ENCODE results near the gene ZNFX1. TPM values are rescaled to one million over a fixed set of nuclear protein-coding genes. Genes with fewer than 3 reads are reported as not detected.
A peak's percentile ranks its signal among the peaks of the same experiment; 100 is the strongest.
"Not testable (repeated sequence)": the region's sequence is repeated elsewhere in the genome, so short reads cannot be mapped to it uniquely, and the experiment has no call there.

Gene ZNFX1
- total RNA-seq, 2 donors from 2014 or later = 52.9 to 62.9 TPM

GRCh38 chr20:49216991-49217578 is 60.8 kb downstream of the ZNFX1 start:
- H3K4me1 Mint-ChIP-seq (ENCODE audit: low read depth in 2 of 2) = peaks cover 25 to 28% of the 10 kb centered on the region in 2 donors
- H3K27me3 Mint-ChIP-seq = no peaks in the 10 kb centered on the region
- H3K4me3 Mint-ChIP-seq = peak overlapping the region; percentile 32
- no peaks in the 10 kb centered on the region for H3K9me3 Mint-ChIP-seq
- peak overlapping the region in 1 of 2 donors; percentile 41 for H3K27ac Mint-ChIP-seq
- DNase-seq (ENCODE audit: low spot score) (peak; percentile 91), ATAC-seq (peak; percentile 46 to 53)
- peaks cover 11% of the 10 kb centered on the region for H3K36me3 Mint-ChIP-seq

DNA sequence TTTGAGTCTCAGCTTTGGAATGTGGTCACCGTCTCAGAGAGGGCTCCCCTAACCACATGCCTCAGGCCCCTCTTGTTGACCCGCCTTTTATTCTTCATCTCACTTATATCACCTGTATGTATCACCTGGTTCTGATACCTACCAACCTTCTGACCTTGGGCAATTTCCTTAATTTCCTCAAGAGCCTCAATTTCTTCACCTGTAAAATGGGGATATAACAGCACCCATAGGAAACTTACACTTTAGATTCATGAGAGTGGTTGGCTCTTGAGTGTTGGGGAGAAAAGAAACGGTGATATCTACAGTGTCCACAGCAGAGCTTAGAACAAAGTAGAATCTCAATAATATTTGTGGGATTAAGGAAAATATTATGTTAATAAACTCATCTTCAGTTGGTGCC is 62.6 kb downstream of the ZNFX1 start:
- DNase-seq (ENCODE audit: low spot score) = no peak
- Mint-ChIP-seq H3K36me3 (peaks cover 12% of the 10 kb centered on the region), H3K9me3 (no peaks in the 10 kb centered on the region), H3K27ac (no peak overlapping the region), H3K4me1 (ENCODE audit: low read depth in 2 of 2) (peaks cover 15 to 17% of the 10 kb centered on the region in 2 donors), H3K4me3 (no peak overlapping the region), H3K27me3 (no peaks in the 10 kb centered on the region)
- no peak for ATAC-seq

DNA sequence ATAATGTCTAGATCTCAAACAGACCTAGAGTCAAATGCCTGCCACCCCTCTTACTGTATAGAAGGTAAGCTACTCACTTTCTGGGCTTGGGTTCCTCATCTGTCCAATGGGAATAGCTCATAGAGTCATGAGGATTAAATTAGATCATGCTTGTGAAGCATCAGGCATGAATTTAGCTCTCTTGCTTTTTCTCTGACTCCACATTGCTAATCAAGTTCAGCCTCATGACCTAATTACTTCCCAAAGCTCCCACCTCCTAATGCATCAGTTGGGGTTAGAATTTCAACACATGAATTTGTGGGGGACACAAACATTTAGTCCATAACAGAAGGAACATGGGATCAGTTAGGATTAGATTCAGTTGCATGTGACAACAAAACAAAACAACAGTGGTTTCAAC is 63.3 kb downstream of the ZNFX1 start:
- no peak overlapping the region for H3K4me3 Mint-ChIP-seq
- ATAC-seq (no peak), DNase-seq (ENCODE audit: low spot score) (no peak)
- peaks cover 8 to 11% of the 10 kb centered on the region in 2 donors for H3K4me1 Mint-ChIP-seq (ENCODE audit: low read depth in 2 of 2)
- peaks cover 10% of the 10 kb centered on the region for H3K36me3 Mint-ChIP-seq
- peaks cover 2% of the 10 kb centered on the region for H3K9me3 Mint-ChIP-seq
- no peak overlapping the region for H3K27ac Mint-ChIP-seq
- H3K27me3 Mint-ChIP-seq = no peaks in the 10 kb centered on the region

- Mint-ChIP-seq H3K27ac (no peak overlapping the region), H3K9me3 (peaks cover 2% of the 10 kb centered on the region), H3K4me3 (no peak overlapping the region), H3K36me3 (peaks cover 6% of the 10 kb centered on the region), H3K4me1 (ENCODE audit: low read depth in 2 of 2) (no peaks in the 10 kb centered on the region), H3K27me3 (no peaks in the 10 kb centered on the region)
- no peak for ATAC-seq
- DNase-seq (ENCODE audit: low spot score) = no peak
These were observed 67.1 kb downstream of the ZNFX1 start for GRCh38 chr20:49210757-49211110.

GRCh38 chr20:49210101-49210756 is 67.6 kb downstream of the ZNFX1 start:
- Mint-ChIP-seq H3K4me3 (no peak overlapping the region), H3K27me3 (no peaks in the 10 kb centered on the region), H3K4me1 (ENCODE audit: low read depth in 2 of 2) (no peaks in the 10 kb centered on the region), H3K9me3 (peaks cover 2% of the 10 kb centered on the region), H3K36me3 (peaks cover 6% of the 10 kb centered on the region), H3K27ac (no peak overlapping the region)
- ATAC-seq (no peak), DNase-seq (ENCODE audit: low spot score) (no peak)

- no peaks in the 10 kb centered on the region for H3K4me1 Mint-ChIP-seq (ENCODE audit: low read depth in 2 of 2)
- H3K9me3 Mint-ChIP-seq = peaks cover 2% of the 10 kb centered on the region
- no peak for ATAC-seq
These were observed 70.8 kb downstream of the ZNFX1 start for GRCh38 chr20:49207076-49207475.

DNA sequence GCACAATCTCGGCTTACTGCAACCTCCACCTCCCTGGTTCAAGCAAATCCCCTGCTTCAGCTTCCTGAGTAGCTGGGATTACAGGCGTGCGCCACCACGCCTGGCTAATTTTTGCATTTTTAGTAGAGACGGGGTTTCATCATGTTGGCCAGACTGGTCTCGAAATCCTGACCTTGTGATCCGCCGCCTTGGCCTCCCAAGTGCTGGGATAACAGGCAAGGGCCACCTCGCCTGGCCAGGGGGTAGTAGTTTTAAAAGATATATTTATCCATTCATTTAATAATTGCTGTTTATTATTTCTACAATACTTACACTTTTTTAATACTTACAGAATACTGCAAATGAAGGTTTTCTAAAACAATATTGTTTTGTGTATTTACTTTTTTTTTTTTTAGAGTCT is 74.1 kb downstream of the ZNFX1 start:
- Mint-ChIP-seq H3K4me1 (ENCODE audit: low read depth in 2 of 2) (no peaks in the 10 kb centered on the region), H3K36me3 (no peaks in the 10 kb centered on the region), H3K27ac (no peak overlapping the region), H3K4me3 (no peak overlapping the region), H3K9me3 (no peaks in the 10 kb centered on the region), H3K27me3 (no peaks in the 10 kb centered on the region)
- DNase-seq (ENCODE audit: low spot score) = no peak
- ATAC-seq = no peak

More at GRCh38 chr20:49207076-49207475, 70.8 kb downstream of the ZNFX1 start:
- H3K4me3 Mint-ChIP-seq = no peak overlapping the region
- no peaks in the 10 kb centered on the region for H3K27me3 Mint-ChIP-seq
- peaks cover 6% of the 10 kb centered on the region for H3K36me3 Mint-ChIP-seq
- no peak for DNase-seq (ENCODE audit: low spot score)
- no peak overlapping the region for H3K27ac Mint-ChIP-seq

DNA sequence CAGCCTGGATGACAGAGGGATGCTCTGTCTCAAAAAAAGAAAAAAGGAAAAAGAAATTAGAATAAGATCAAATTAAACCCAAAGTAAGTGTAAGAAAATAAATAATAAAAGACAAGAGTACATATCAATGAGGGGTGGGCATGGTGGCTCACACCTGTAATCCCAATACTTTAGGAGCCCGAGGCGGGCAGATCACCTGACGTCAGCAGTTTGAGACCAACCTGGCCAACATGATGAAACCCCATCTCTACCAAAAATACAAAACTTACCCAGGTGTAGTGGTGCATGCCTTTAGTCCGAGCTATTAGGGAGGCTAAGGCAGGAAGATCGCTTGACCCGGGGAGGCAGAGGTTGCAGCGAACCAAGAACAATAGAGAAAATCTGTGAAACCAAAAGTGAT is 74.8 kb downstream of the ZNFX1 start:
- no peak overlapping the region for H3K4me3 Mint-ChIP-seq
- H3K36me3 Mint-ChIP-seq = no peaks in the 10 kb centered on the region
- DNase-seq (ENCODE audit: low spot score) (no peak), ATAC-seq (no peak)
- H3K27me3 Mint-ChIP-seq = no peaks in the 10 kb centered on the region
- H3K4me1 Mint-ChIP-seq (ENCODE audit: low read depth in 2 of 2) = no peaks in the 10 kb centered on the region
- H3K27ac Mint-ChIP-seq = no peak overlapping the region
- no peaks in the 10 kb centered on the region for H3K9me3 Mint-ChIP-seq

GRCh38 chr20:49199729-49200293 is 78.0 kb downstream of the ZNFX1 start:
- Mint-ChIP-seq H3K36me3 (no peaks in the 10 kb centered on the region), H3K9me3 (no peaks in the 10 kb centered on the region), H3K4me3 (no peak overlapping the region), H3K4me1 (ENCODE audit: low read depth in 2 of 2) (no peaks in the 10 kb centered on the region), H3K27ac (no peak overlapping the region), H3K27me3 (no peaks in the 10 kb centered on the region)
- DNase-seq (ENCODE audit: low spot score) = no peak
- ATAC-seq = no peak

DNA sequence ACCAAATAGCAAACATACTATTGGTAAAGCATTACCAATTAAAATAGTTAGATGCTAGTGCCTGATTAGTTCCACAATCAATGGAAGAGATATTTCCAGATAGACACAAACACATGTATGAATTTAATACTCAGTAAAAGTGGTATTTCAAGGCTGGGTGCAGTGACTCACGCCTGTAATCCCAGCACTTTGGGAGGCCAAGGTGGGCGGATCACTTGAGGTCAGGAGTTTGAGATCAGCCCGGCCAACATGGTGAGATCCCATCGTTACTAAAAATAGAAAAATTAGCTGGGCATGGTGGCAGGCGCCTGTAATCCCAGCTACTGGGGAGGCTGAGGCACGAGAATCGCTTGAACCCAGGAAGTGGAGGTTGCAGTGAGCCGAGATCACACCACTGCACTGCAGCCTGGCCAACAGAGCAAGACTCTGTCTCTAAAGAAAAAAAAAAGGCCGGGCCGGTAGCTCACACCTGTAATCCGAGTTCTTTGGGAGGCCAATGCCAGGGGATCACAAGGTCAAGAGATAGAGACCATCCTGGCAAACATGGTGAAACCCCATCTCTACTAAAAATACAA is 84.8 kb downstream of the ZNFX1 start:
- peaks cover 6 to 11% of the 10 kb centered on the region in 2 donors for H3K4me1 Mint-ChIP-seq (ENCODE audit: low read depth in 2 of 2)
- H3K27me3 Mint-ChIP-seq; H3K27ac Mint-ChIP-seq; H3K9me3 Mint-ChIP-seq; H3K4me3 Mint-ChIP-seq; ATAC-seq; DNase-seq (ENCODE audit: low spot score); H3K36me3 Mint-ChIP-seq: not testable (repeated sequence)

Other genes with a start within 250 kb of the ZNFX1 start
- 100 to 1,000 TPM in 1 of 2 donors, 10 to 100 TPM in 1; 69.1 to 108 TPM for gene CSE1L, start 231.7 kb downstream of the ZNFX1 start, total RNA-seq
- 10 to 100 TPM; 77.7 to 86.4 TPM for gene STAU1, start 89.7 kb downstream of the ZNFX1 start, total RNA-seq
- 10 to 100 TPM; 41.4 to 60.2 TPM for gene DDX27, start 58.6 kb downstream of the ZNFX1 start, total RNA-seq
- not detected for gene KCNB1, start 204.6 kb upstream of the ZNFX1 start, total RNA-seq

Measured in natural killer cell treated with Interleukin-12 subunit alpha and Interleukin-12 subunit beta and Interleukin-15 and Interleukin-18, amount 100 ng/mL, for 72 hours (primary cell).